Mesendoderm (in vitro differentiated cells): ENCODE measurements around the gene KLHL14.

Source experiments
- DNase-seq: peaks from one replicate; pipeline ENCODE4 v3.0.0; 2013
- H2AK5ac ChIP-seq: 2 replicates; pipeline ENCODE4 v1.6.1; 2013; ENCODE audit warnings: low read length, inconsistent platforms
- H2BK120ac ChIP-seq: 2 replicates; pipeline ENCODE4 v1.6.1; 2013; ENCODE audit warnings: low read depth, mild to moderate bottlenecking, low read length, moderate library complexity, mixed read lengths
- H2BK15ac ChIP-seq: replicated peaks from 2 replicates; pipeline ENCODE4 v1.6.1; 2013; ENCODE audit warnings: low read depth, mild to moderate bottlenecking, moderate library complexity
- H2BK5ac ChIP-seq: 2 replicates; pipeline ENCODE4 v1.6.1; 2013; ENCODE audit warnings: low read length, inconsistent platforms
- H3K18ac ChIP-seq: 2 replicates; pipeline ENCODE4 v1.6.1; 2013; ENCODE audit warnings: mild to moderate bottlenecking, low read length, mixed read lengths
- H3K23ac ChIP-seq: one replicate; pipeline ENCODE4 v1.6.1; 2013; ENCODE audit warnings: low read length
- H3K27ac ChIP-seq: 2 replicates; pipeline ENCODE4 v1.5.1; 2013; ENCODE audit warnings: low read depth, mild to moderate bottlenecking, inconsistent platforms, low read length, moderate library complexity
- H3K27me3 ChIP-seq: 2 replicates; pipeline ENCODE4 v1.6.1; 2013; ENCODE audit warnings: low read length, control low read depth, mild to moderate bottlenecking, inconsistent platforms; ENCODE audit not compliant: insufficient read depth, poor library complexity
- H3K36me3 ChIP-seq: 2 replicates; pipeline ENCODE4 v1.6.1; 2013; ENCODE audit warnings: low read length, inconsistent platforms; ENCODE audit not compliant: control insufficient read depth, insufficient read depth
- H3K4ac ChIP-seq: one replicate; pipeline ENCODE4 v1.6.1; 2013; ENCODE audit warnings: low read depth, mild to moderate bottlenecking, low read length, moderate library complexity
- H3K4me1 ChIP-seq: 2 replicates; pipeline ENCODE4 v1.6.1; 2013; ENCODE audit warnings: low read depth, low read length, inconsistent platforms; ENCODE audit not compliant: control insufficient read depth
- H3K4me2 ChIP-seq: 2 replicates; pipeline ENCODE4 v1.6.1; 2013; ENCODE audit warnings: low read length
- H3K4me3 ChIP-seq: 2 replicates; pipeline ENCODE4 v1.5.1; 2013; ENCODE audit warnings: mild to moderate bottlenecking, low read length
- H3K56ac ChIP-seq: one replicate; pipeline ENCODE4 v1.6.1; 2013; ENCODE audit warnings: low read length
- H3K79me1 ChIP-seq: 2 replicates; pipeline ENCODE4 v1.6.1; 2013; ENCODE audit warnings: low read length, inconsistent platforms
- H3K79me2 ChIP-seq: 2 replicates; pipeline ENCODE4 v1.6.1; 2013; ENCODE audit warnings: mild to moderate bottlenecking, low read length; ENCODE audit not compliant: control insufficient read depth, insufficient read depth
- H3K9ac ChIP-seq: 2 replicates; pipeline ENCODE4 v1.6.1; 2013; ENCODE audit warnings: low read length, inconsistent platforms
- H4K5ac ChIP-seq: one replicate; pipeline ENCODE4 v1.6.1; 2013; ENCODE audit warnings: low read length
- H4K8ac ChIP-seq: one replicate; pipeline ENCODE4 v1.6.1; 2013; ENCODE audit warnings: low read depth, mild to moderate bottlenecking, control low read depth, low read length, moderate library complexity
- WGBS: extraction: QIAGEN DNeasy Blood & Tissue Kit; methylation state at CpG from one replicate; pipeline ENCODE4 v1.1.7; 2013; ENCODE audit warnings: low lambda C conversion rate, missing lambda C conversion rate; ENCODE audit not compliant: insufficient coverage; ENCODE audit errors: extremely low coverage; 5-methylcytosine and 5-hydroxymethylcytosine counted together

KLHL14 gene

DNA sequence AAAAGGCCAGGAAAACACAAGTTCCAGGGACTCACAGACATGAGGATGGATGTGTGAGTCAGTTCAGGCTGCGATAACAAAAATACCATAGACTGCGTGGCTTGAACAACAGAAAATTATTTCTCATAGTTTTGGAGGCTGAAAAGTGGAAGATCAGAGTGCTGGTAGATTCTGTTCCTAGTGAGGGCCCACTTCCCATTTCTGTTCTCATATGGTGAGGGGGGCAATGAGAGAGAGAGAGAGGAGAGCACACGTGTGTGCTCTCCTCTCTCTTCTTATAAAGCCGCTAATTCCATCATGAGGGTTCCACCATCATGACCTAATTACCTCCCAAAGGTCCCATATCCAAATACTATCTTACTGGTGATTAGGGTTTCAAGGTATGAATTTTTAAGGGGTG is 23.0 kb downstream of the KLHL14 start:
- H3K36me3 ChIP-seq, result no peaks in the 10 kb centered on the region
- no peak overlapping the region for H3K18ac ChIP-seq
- H2BK15ac ChIP-seq, result no peak overlapping the region
- H3K4me2 ChIP-seq, result no peak overlapping the region
- no CpG with 5 or more reads among the region's 4 CpGs for WGBS
- no peaks in the 10 kb centered on the region for H3K79me1 ChIP-seq
- no peak overlapping the region for H3K9ac ChIP-seq
- no peak for DNase-seq
- no peaks in the 10 kb centered on the region for H3K79me2 ChIP-seq
- H3K4me3 ChIP-seq, result no peak overlapping the region
- no peaks in the 10 kb centered on the region for H3K27me3 ChIP-seq
- H3K4me1 ChIP-seq, result peaks cover 9% of the 10 kb centered on the region
- H3K23ac ChIP-seq, result no peak overlapping the region
- H4K5ac ChIP-seq, result no peak overlapping the region
- H4K8ac ChIP-seq, result no peak overlapping the region
- H2BK120ac ChIP-seq, result no peak overlapping the region
- H2BK5ac ChIP-seq, result no peak overlapping the region
- no peak overlapping the region for H3K27ac ChIP-seq
- H3K56ac ChIP-seq, result no peak overlapping the region
- no peak overlapping the region for H2AK5ac ChIP-seq
- no peak overlapping the region for H3K4ac ChIP-seq

DNA sequence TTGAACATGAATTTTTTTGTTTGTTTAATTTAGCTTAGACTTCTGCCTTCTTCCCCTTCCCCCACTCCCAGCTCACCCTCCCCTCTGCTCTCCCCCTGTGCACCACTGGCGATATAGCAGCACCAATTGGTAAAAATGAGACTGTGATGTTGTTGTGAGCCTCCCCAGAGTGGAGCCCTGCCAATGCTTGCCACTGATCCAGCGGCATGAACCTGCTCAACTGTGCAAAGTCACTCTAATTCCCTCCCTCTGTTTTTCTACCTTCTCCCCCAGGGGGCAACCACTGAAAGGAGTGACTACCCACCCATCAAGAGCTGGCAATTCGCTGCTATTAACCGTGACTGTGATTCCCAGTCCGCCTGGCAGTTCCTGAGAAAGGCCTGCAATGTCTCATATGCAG is 30.2 kb downstream of the KLHL14 start:
- no CpG with 5 or more reads among the region's 5 CpGs for WGBS
- Histone ChIP-seq H3K36me3 (no peaks in the 10 kb centered on the region), H2AK5ac (no peak overlapping the region), H3K4me3 (no peak overlapping the region), H4K8ac (no peak overlapping the region), H3K4me1 (no peaks in the 10 kb centered on the region), H3K79me2 (no peaks in the 10 kb centered on the region), H4K5ac (no peak overlapping the region), H3K23ac (no peak overlapping the region), H3K27me3 (no peaks in the 10 kb centered on the region), H3K27ac (no peak overlapping the region), H3K18ac (no peak overlapping the region), H3K9ac (no peak overlapping the region), H2BK15ac (no peak overlapping the region), H2BK120ac (no peak overlapping the region), H3K4me2 (no peak overlapping the region), H3K56ac (no peak overlapping the region), H2BK5ac (no peak overlapping the region), H3K79me1 (no peaks in the 10 kb centered on the region), H3K4ac (no peak overlapping the region)
- DNase-seq, result no peak

- H3K79me1 ChIP-seq, result no peaks in the 10 kb centered on the region
- H2AK5ac ChIP-seq, result no peak overlapping the region
- no peak overlapping the region for H3K9ac ChIP-seq
- no peak overlapping the region for H3K56ac ChIP-seq
- no peaks in the 10 kb centered on the region for H3K36me3 ChIP-seq
- H3K79me2 ChIP-seq, result no peaks in the 10 kb centered on the region
- no peak overlapping the region for H2BK15ac ChIP-seq
- no peak overlapping the region for H2BK120ac ChIP-seq
- no peaks in the 10 kb centered on the region for H3K27me3 ChIP-seq
- no peak overlapping the region for H3K23ac ChIP-seq
- H4K5ac ChIP-seq, result no peak overlapping the region
- no peak overlapping the region for H3K18ac ChIP-seq
- no CpG with 5 or more reads among the region's 2 CpGs for WGBS
- no peak overlapping the region for H3K4me2 ChIP-seq
- no peak overlapping the region for H3K4me3 ChIP-seq
- no peak overlapping the region for H2BK5ac ChIP-seq
- no peak overlapping the region for H4K8ac ChIP-seq
- no peak overlapping the region for H3K4ac ChIP-seq
- no peaks in the 10 kb centered on the region for H3K4me1 ChIP-seq
- H3K27ac ChIP-seq, result no peak overlapping the region
- DNase-seq, result no peak
Measured at GRCh38 chr18:32735781-32736180, 37.0 kb downstream of the KLHL14 start.

GRCh38 chr18:32734442-32734841 is 38.4 kb downstream of the KLHL14 start:
- Histone ChIP-seq H3K4ac (no peak overlapping the region), H4K8ac (no peak overlapping the region), H3K4me3 (no peak overlapping the region), H3K56ac (no peak overlapping the region), H3K23ac (no peak overlapping the region), H2AK5ac (no peak overlapping the region), H2BK15ac (no peak overlapping the region), H2BK120ac (no peak overlapping the region), H4K5ac (no peak overlapping the region), H3K79me2 (no peaks in the 10 kb centered on the region), H3K36me3 (no peaks in the 10 kb centered on the region), H3K18ac (no peak overlapping the region), H3K4me1 (no peaks in the 10 kb centered on the region), H3K9ac (no peak overlapping the region), H2BK5ac (no peak overlapping the region), H3K79me1 (no peaks in the 10 kb centered on the region), H3K27me3 (no peaks in the 10 kb centered on the region), H3K4me2 (no peak overlapping the region), H3K27ac (no peak overlapping the region)
- no peak for DNase-seq
- WGBS, result no CpG with 5 or more reads among the region's 2 CpGs

DNA sequence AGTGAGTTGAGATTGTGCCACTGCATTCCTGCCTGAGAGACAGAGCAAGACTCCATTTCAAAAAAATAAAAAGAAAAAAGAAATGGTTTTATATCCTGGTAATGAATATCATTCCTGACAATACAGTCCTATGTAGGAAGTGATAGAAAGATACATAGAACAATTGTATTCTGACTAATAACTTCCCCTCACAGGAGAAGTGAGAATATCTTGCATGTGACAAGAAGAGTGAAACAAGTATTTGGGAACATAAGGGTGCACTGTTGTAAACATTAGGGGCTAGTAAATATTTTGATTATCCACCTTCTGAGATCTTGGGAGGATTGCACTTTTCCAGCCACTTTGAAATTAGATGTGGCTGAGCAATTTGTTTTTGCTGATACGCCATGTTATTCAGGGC is 40.7 kb downstream of the KLHL14 start:
- H3K56ac ChIP-seq, result no peak overlapping the region
- H3K27me3 ChIP-seq, result no peaks in the 10 kb centered on the region
- no peak overlapping the region for H2BK15ac ChIP-seq
- H4K8ac ChIP-seq, result no peak overlapping the region
- no peaks in the 10 kb centered on the region for H3K79me2 ChIP-seq
- H2BK120ac ChIP-seq, result no peak overlapping the region
- H3K4ac ChIP-seq, result no peak overlapping the region
- H2BK5ac ChIP-seq, result no peak overlapping the region
- no peaks in the 10 kb centered on the region for H3K36me3 ChIP-seq
- no peak overlapping the region for H3K9ac ChIP-seq
- H4K5ac ChIP-seq, result no peak overlapping the region
- H3K79me1 ChIP-seq, result no peaks in the 10 kb centered on the region
- H3K4me1 ChIP-seq, result no peaks in the 10 kb centered on the region
- no peak overlapping the region for H2AK5ac ChIP-seq
- DNase-seq, result no peak
- no peak overlapping the region for H3K18ac ChIP-seq
- no peak overlapping the region for H3K27ac ChIP-seq
- WGBS, result no CpG with 5 or more reads among the region's 1 CpG
- no peak overlapping the region for H3K4me3 ChIP-seq
- H3K23ac ChIP-seq, result no peak overlapping the region
- no peak overlapping the region for H3K4me2 ChIP-seq

- Histone ChIP-seq H3K9ac (no peak overlapping the region), H3K27me3 (no peaks in the 10 kb centered on the region), H3K4ac (no peak overlapping the region), H3K4me3 (no peak overlapping the region), H3K36me3 (no peaks in the 10 kb centered on the region), H2BK5ac (no peak overlapping the region), H3K23ac (no peak overlapping the region), H2BK120ac (no peak overlapping the region), H3K79me1 (no peaks in the 10 kb centered on the region), H3K56ac (no peak overlapping the region), H2AK5ac (no peak overlapping the region), H3K4me2 (no peak overlapping the region), H3K27ac (no peak overlapping the region), H4K8ac (no peak overlapping the region), H3K79me2 (no peaks in the 10 kb centered on the region), H3K4me1 (no peaks in the 10 kb centered on the region), H3K18ac (no peak overlapping the region), H4K5ac (no peak overlapping the region), H2BK15ac (no peak overlapping the region)
- no peak for DNase-seq
- WGBS, result no CpG with 5 or more reads among the region's 9 CpGs
Measured at GRCh38 chr18:32730620-32731091, 42.2 kb downstream of the KLHL14 start.
